ENCODE results near the gene CNDP2.

CNDP2 gene

GRCh38 chr18:74517236-74517630 is 21.1 kb downstream of the CNDP2 start:
- no peak overlapping the region for H3K4me3 ChIP-seq (ENCODE audit: low read depth, low read length)
- TF ChIP-seq MAX (IDR thresholded peaks at IDR 0.05; ENCODE audit: low read depth, low read length) (no peak), MYC (IDR thresholded peaks at IDR 0.05; ENCODE audit: low read depth, low read length) (no peak), CTCF (IDR thresholded peaks at IDR 0.05; ENCODE audit: low read depth, low read length) (no peak), POLR2A (IDR thresholded peaks at IDR 0.05; ENCODE audit: extremely low read depth, insufficient read length) (no peak)
- DNase-seq (ENCODE audit: low read depth): no peak

- H3K4me3 ChIP-seq (ENCODE audit: low read depth, low read length): no peak overlapping the region
- TF ChIP-seq POLR2A (IDR thresholded peaks at IDR 0.05; ENCODE audit: extremely low read depth, insufficient read length) (no peak), CTCF (IDR thresholded peaks at IDR 0.05; ENCODE audit: low read depth, low read length) (no peak), MYC (IDR thresholded peaks at IDR 0.05; ENCODE audit: low read depth, low read length) (no peak), MAX (IDR thresholded peaks at IDR 0.05; ENCODE audit: low read depth, low read length) (no peak)
Measured at GRCh38 chr18:74518456-74519295, 22.5 kb downstream of the CNDP2 start.

GRCh38 chr18:74519320-74520095 is 23.3 kb downstream of the CNDP2 start:
- TF ChIP-seq MYC (IDR thresholded peaks at IDR 0.05; ENCODE audit: low read depth, low read length): no peak
- TF ChIP-seq CTCF (IDR thresholded peaks at IDR 0.05; ENCODE audit: low read depth, low read length): no peak
- no peak for TF ChIP-seq MAX (IDR thresholded peaks at IDR 0.05; ENCODE audit: low read depth, low read length)
- no peak for TF ChIP-seq POLR2A (IDR thresholded peaks at IDR 0.05; ENCODE audit: extremely low read depth, insufficient read length)
- no peak overlapping the region for H3K4me3 ChIP-seq (ENCODE audit: low read depth, low read length)
- no peak for DNase-seq (ENCODE audit: low read depth)

More at GRCh38 chr18:74518456-74519295, 22.5 kb downstream of the CNDP2 start:
- DNase-seq (ENCODE audit: low read depth): no peak

- TF ChIP-seq MAX (IDR thresholded peaks at IDR 0.05; ENCODE audit: low read depth, low read length) (no peak), MYC (IDR thresholded peaks at IDR 0.05; ENCODE audit: low read depth, low read length) (no peak), CTCF (IDR thresholded peaks at IDR 0.05; ENCODE audit: low read depth, low read length) (no peak), POLR2A (IDR thresholded peaks at IDR 0.05; ENCODE audit: extremely low read depth, insufficient read length) (no peak)
- no peak overlapping the region for H3K4me3 ChIP-seq (ENCODE audit: low read depth, low read length)
- no peak for DNase-seq (ENCODE audit: low read depth)
Measured at GRCh38 chr18:74520096-74520833, 24.1 kb downstream of the CNDP2 start.

GRCh38 chr18:74521068-74521725 is 25.0 kb downstream of the CNDP2 start:
- DNase-seq (ENCODE audit: low read depth): no peak
- no peak overlapping the region for H3K4me3 ChIP-seq (ENCODE audit: low read depth, low read length)
- TF ChIP-seq POLR2A (IDR thresholded peaks at IDR 0.05; ENCODE audit: extremely low read depth, insufficient read length): no peak
- TF ChIP-seq MAX (IDR thresholded peaks at IDR 0.05; ENCODE audit: low read depth, low read length): no peak
- no peak for TF ChIP-seq CTCF (IDR thresholded peaks at IDR 0.05; ENCODE audit: low read depth, low read length)
- no peak for TF ChIP-seq MYC (IDR thresholded peaks at IDR 0.05; ENCODE audit: low read depth, low read length)
